ENCODE data around the gene DLX3.
A peak's percentile ranks its signal among the peaks of the same experiment; 100 is the strongest.

The DLX3 gene

GRCh38 chr17:49963626-49964302, 31.3 kb downstream of the DLX3 start:
- TF ChIP-seq TCF12 (IDR thresholded peaks at IDR 0.05; ENCODE audit: low read depth) (no peak), FOXM1 (IDR thresholded peaks at IDR 0.05; ENCODE audit: borderline replicate concordance, low read depth) (no peak), USF1 (IDR thresholded peaks at IDR 0.05) (no peak), TAF1 (IDR thresholded peaks at IDR 0.05; ENCODE audit: low read depth) (no peak), EP300 (IDR thresholded peaks at IDR 0.05; ENCODE audit: borderline replicate concordance) (no peak), EGR1 (IDR thresholded peaks at IDR 0.05) (no peak), RAD21 (IDR thresholded peaks at IDR 0.05; ENCODE audit: low read depth) (no peak), CREB1 (IDR thresholded peaks at IDR 0.05; ENCODE audit: low read depth) (no peak), REST (IDR thresholded peaks at IDR 0.05; ENCODE audit: low read depth) (no peak), TEAD4 (IDR thresholded peaks at IDR 0.05) (no peak), CEBPB (IDR thresholded peaks at IDR 0.05) (no peak), NFIC (IDR thresholded peaks at IDR 0.05) (no peak), ZBTB7A (IDR thresholded peaks at IDR 0.05; ENCODE audit: low read depth) (no peak)

- no peak for TF ChIP-seq TEAD4 (IDR thresholded peaks at IDR 0.05)
Measured at GRCh38 chr17:49963309-49963625, 31.8 kb downstream of the DLX3 start.

- no peak for TF ChIP-seq CREB1 (IDR thresholded peaks at IDR 0.05; ENCODE audit: low read depth)
- no peak for TF ChIP-seq YY1 (IDR thresholded peaks at IDR 0.05; ENCODE audit: low read depth)
- TF ChIP-seq ZBTB7A (IDR thresholded peaks at IDR 0.05; ENCODE audit: low read depth): no peak
- no peak for TF ChIP-seq TCF12 (IDR thresholded peaks at IDR 0.05; ENCODE audit: low read depth)
Measured at GRCh38 chr17:49962599-49963308, 32.3 kb downstream of the DLX3 start.

GRCh38 chr17:49959183-49959935, 35.7 kb downstream of the DLX3 start:
- peak; percentile 35; the same call in 1 of the 2 replicates for TF ChIP-seq TCF12 (IDR thresholded peaks at IDR 0.05; ENCODE audit: low read depth)
- TF ChIP-seq FOXM1 (IDR thresholded peaks at IDR 0.05; ENCODE audit: borderline replicate concordance, low read depth): no peak
- TF ChIP-seq TAF1 (IDR thresholded peaks at IDR 0.05; ENCODE audit: low read depth): no peak
- TF ChIP-seq REST (IDR thresholded peaks at IDR 0.05; ENCODE audit: low read depth): no peak
- peak; percentile 86 for TF ChIP-seq TEAD4 (IDR thresholded peaks at IDR 0.05)
- TF ChIP-seq NFIC (IDR thresholded peaks at IDR 0.05): peak; percentile 66
- TF ChIP-seq USF1 (IDR thresholded peaks at IDR 0.05): no peak

- TF ChIP-seq CREB1 (IDR thresholded peaks at IDR 0.05; ENCODE audit: low read depth) (no peak), NFIC (IDR thresholded peaks at IDR 0.05) (no peak), RAD21 (IDR thresholded peaks at IDR 0.05; ENCODE audit: low read depth) (no peak), CEBPB (IDR thresholded peaks at IDR 0.05) (no peak), ZBTB7A (IDR thresholded peaks at IDR 0.05; ENCODE audit: low read depth) (no peak), REST (IDR thresholded peaks at IDR 0.05; ENCODE audit: low read depth) (no peak)
Measured at GRCh38 chr17:49958723-49959122, 36.3 kb downstream of the DLX3 start.

All from Ishikawa (cell line).